LNCAP (cell line): ENCODE data around the gene HBA2.
"Not testable (repeated sequence)": the region's sequence is repeated elsewhere in the genome, so short reads cannot be mapped to it uniquely, and the experiment has no call there.

Source experiments
- CTCF ChIP-seq: fragments of 450-650 bp; IDR thresholded peaks from 2 replicates; pipeline ENCODE4 v1.5.1; 2017; ENCODE audit warnings: mild to moderate bottlenecking

HBA2 gene

DNA sequence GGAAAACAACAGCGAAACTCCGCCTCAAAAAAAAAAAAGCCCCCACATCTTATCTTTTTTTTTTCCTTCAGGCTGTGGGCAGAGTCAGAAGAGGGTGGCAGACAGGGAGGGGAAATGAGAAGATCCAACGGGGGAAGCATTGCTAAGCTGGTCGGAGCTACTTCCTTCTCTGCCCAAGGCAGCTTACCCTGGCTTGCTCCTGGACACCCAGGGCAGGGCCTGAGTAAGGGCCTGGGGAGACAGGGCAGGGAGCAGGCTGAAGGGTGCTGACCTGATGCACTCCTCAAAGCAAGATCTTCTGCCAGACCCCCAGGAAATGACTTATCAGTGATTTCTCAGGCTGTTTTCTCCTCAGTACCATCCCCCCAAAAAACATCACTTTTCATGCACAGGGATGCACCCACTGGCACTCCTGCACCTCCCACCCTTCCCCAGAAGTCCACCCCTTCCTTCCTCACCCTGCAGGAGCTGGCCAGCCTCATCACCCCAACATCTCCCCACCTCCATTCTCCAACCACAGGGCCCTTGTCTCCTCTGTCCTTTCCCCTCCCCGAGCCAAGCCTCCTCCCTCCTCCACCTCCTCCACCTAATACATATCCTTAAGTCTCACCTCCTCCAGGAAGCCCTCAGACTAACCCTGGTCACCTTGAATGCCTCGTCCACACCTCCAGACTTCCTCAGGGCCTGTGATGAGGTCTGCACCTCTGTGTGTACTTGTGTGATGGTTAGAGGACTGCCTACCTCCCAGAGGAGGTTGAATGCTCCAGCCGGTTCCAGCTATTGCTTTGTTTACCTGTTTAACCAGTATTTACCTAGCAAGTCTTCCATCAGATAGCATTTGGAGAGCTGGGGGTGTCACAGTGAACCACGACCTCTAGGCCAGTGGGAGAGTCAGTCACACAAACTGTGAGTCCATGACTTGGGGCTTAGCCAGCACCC lies 2.6 kb downstream of the HBA2 start:
- no peak for TF ChIP-seq CTCF

GRCh38 chr16:176477-177382 lies 4.1 kb downstream of the HBA2 start, which contains the start of gene HBA1:
Gene HBA1 (plus strand): TSS chr16:176680. CDS start chr16:176717, 37 bp downstream.
- not testable (repeated sequence) for TF ChIP-seq CTCF

- no peak for TF ChIP-seq CTCF
These were observed 4.7 kb downstream of the HBA2 start for GRCh38 chr16:177394-177822.

GRCh38 chr16:177981-178667 lies 5.4 kb downstream of the HBA2 start:
- TF ChIP-seq CTCF = no peak

GRCh38 chr16:178668-179015 lies 6.0 kb downstream of the HBA2 start:
- no peak for TF ChIP-seq CTCF

GRCh38 chr16:179211-180092 lies 6.8 kb downstream of the HBA2 start:
- no peak for TF ChIP-seq CTCF
